NB4 (cell line): Measurements from ENCODE around the gene ACER3.

Experiments
- MYC ChIP-seq: IDR thresholded peaks from 2 replicates; pipeline ENCODE4 v1.6.1; 2011; ENCODE audit warnings: low read depth, low read length
- POLR2A ChIP-seq: IDR thresholded peaks from 2 replicates; pipeline ENCODE4 v1.6.1; 2011; ENCODE audit warnings: mild to moderate bottlenecking; ENCODE audit not compliant: insufficient read length; ENCODE audit errors: extremely low read depth
- TF ChIP-seq, protein P1 (sequence below): IDR thresholded peaks from one replicate; pipeline ENCODE4 v1.5.1; 2012; ENCODE audit warnings: low read depth, low read length
- TF ChIP-seq, protein P2 (sequence below): IDR thresholded peaks from 2 replicates; pipeline ENCODE4 v1.6.1; 2011; ENCODE audit warnings: low read depth, low read length

DNA sequence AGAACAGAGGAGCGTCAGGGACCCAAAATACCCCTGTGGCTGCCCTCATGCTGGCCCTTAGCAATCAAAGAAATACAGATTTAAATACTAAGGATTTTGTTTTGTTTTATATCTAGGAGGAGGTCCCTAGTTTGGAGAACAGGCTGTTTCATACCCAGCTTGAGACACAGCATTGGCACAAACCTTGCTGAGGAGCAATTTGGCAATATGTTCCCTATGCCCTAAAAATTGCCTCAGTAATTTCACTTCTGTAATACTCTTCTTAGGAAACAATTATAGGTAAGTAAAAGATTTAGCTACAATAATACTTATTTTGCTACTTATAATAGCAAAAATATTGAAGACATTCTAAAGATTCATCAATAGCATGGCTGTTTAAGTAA is 40.5 kb upstream of the ACER3 start:
- TF ChIP-seq, protein P1, sequence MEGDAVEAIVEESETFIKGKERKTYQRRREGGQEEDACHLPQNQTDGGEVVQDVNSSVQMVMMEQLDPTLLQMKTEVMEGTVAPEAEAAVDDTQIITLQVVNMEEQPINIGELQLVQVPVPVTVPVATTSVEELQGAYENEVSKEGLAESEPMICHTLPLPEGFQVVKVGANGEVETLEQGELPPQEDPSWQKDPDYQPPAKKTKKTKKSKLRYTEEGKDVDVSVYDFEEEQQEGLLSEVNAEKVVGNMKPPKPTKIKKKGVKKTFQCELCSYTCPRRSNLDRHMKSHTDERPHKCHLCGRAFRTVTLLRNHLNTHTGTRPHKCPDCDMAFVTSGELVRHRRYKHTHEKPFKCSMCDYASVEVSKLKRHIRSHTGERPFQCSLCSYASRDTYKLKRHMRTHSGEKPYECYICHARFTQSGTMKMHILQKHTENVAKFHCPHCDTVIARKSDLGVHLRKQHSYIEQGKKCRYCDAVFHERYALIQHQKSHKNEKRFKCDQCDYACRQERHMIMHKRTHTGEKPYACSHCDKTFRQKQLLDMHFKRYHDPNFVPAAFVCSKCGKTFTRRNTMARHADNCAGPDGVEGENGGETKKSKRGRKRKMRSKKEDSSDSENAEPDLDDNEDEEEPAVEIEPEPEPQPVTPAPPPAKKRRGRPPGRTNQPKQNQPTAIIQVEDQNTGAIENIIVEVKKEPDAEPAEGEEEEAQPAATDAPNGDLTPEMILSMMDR, result no peak
- no peak for TF ChIP-seq POLR2A
- TF ChIP-seq MYC, result no peak
- TF ChIP-seq, protein P2, sequence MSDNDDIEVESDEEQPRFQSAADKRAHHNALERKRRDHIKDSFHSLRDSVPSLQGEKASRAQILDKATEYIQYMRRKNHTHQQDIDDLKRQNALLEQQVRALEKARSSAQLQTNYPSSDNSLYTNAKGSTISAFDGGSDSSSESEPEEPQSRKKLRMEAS, result no peak
